C4-2B (cell line): Measurements from ENCODE around the gene GALNT10.

ENCODE experiments used
- H3K27ac ChIP-seq: fragments of 450-650 bp; 2 replicates; pipeline ENCODE4 v1.5.1; 2017
- CTCF ChIP-seq: fragments of 450-650 bp; conservative IDR thresholded peaks from 2 replicates; pipeline ENCODE4 v1.5.1; 2017; ENCODE audit warnings: mild to moderate bottlenecking
- ZFX ChIP-seq: fragments of 450-650 bp; IDR thresholded peaks from 2 replicates; pipeline ENCODE4 v1.6.1; 2017

The GALNT10 gene

GRCh38 chr5:154430961-154431630 is 240.6 kb downstream of the GALNT10 start:
- TF ChIP-seq ZFX (no peak), CTCF (no peak)

GRCh38 chr5:154435226-154435625 is 244.7 kb downstream of the GALNT10 start:
- TF ChIP-seq CTCF, result no peak
- no peak for TF ChIP-seq ZFX
- H3K27ac ChIP-seq, result no peak overlapping the region

More at GRCh38 chr5:154430961-154431630, 240.6 kb downstream of the GALNT10 start:
- H3K27ac ChIP-seq, result no peak overlapping the region

GRCh38 chr5:154437281-154437965 is 246.9 kb downstream of the GALNT10 start:
- H3K27ac ChIP-seq, result no peak overlapping the region
- no peak for TF ChIP-seq CTCF
- no peak for TF ChIP-seq ZFX

GRCh38 chr5:154440540-154440939 is 250.0 kb downstream of the GALNT10 start:
- no peak overlapping the region for H3K27ac ChIP-seq
- no peak for TF ChIP-seq CTCF
- TF ChIP-seq ZFX, result no peak

GRCh38 chr5:154442801-154443200 is 252.3 kb downstream of the GALNT10 start:
- TF ChIP-seq ZFX, result no peak
- no peak for TF ChIP-seq CTCF
- no peak overlapping the region for H3K27ac ChIP-seq

GRCh38 chr5:154444556-154445421 is 254.3 kb downstream of the GALNT10 start:
- H3K27ac ChIP-seq, result peak overlapping the region; percentile 67
- TF ChIP-seq ZFX, result no peak
- no peak for TF ChIP-seq CTCF
